ENCODE results near the gene AMACR. TPM values are rescaled to one million over a fixed set of nuclear protein-coding genes. Genes with fewer than 3 reads are reported as not detected.

The AMACR gene
- total and polyA plus RNA-seq, 2 of the 8 experiments (the other 6 are each of a cell fraction or from before 2014, with no cell fraction given): 9.1 to 12.6 TPM

DNA sequence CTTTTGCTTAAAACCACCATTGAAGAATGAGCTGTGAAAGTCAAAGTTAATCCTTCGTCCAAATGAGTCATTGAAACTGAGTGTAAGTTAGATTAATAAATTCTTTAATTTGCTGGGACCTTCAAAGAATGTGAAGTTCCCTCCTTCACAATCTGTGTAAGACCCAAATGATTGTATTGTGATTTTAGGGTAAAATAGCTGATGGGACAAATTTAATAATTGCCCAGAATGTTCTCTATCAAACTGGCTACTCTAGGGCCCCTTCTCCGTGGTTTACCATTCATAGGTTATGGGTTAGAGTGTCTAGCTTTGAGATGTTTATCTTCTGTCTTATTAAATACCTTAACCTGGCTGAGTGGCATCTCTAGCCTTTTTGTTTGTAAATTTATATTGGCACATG is 23.3 kb upstream of the AMACR start:
- no peaks in the 10 kb centered on the region for H3K27me3 ChIP-seq (replicated peaks in 1 of 4; ENCODE audit: control insufficient read depth in 3 of 4, extremely low read depth in 1 of 4, insufficient read depth in 3 of 4, low read length in 3 of 4)
- H3K4me3 ChIP-seq (ENCODE audit: extremely low read depth in 1 of 4, insufficient read depth in 2 of 4, low read depth in 3 of 4, low read length in 4 of 4): no peak overlapping the region
- no peaks in the 10 kb centered on the region for H4K20me1 ChIP-seq (replicated peaks in 1 of 2; ENCODE audit: control insufficient read depth in 1 of 2, insufficient read depth in 2 of 2, low read length in 2 of 2)
- no peak overlapping the region for H2AFZ ChIP-seq (ENCODE audit: low read length)
- H2AK5ac ChIP-seq (ENCODE audit: low read depth, low read length): no peak overlapping the region
- no peak overlapping the region for H2BK20ac ChIP-seq (ENCODE audit: low read length)
- H4K91ac ChIP-seq (replicated peaks; ENCODE audit: insufficient read length, low read length): no peak overlapping the region
- no peak overlapping the region for H3K27ac ChIP-seq (ENCODE audit: low read depth, low read length)
- H3K9ac ChIP-seq (replicated peaks in 1 of 4; ENCODE audit: extremely low read depth in 1 of 4, low read depth in 3 of 4, low read length in 3 of 4): no peak overlapping the region
- H4K5ac ChIP-seq (ENCODE audit: insufficient read length, low read depth, low read length): no peak overlapping the region
- FAIRE-seq: no peak
- H3K56ac ChIP-seq (replicated peaks; ENCODE audit: insufficient read length, low read depth, low read length): no peak overlapping the region
- no peak overlapping the region for H3K4ac ChIP-seq (replicated peaks; ENCODE audit: insufficient read length, low read depth, low read length)
- no peaks in the 10 kb centered on the region for H3K4me1 ChIP-seq (replicated peaks in 1 of 4; ENCODE audit: control insufficient read depth in 3 of 4, insufficient read depth in 4 of 4, low read length in 3 of 4)
- POLR2A ChIA-PET (ENCODE audit: partially characterized antibody): interaction anchor here (1.6 kb wide), 1 partner anchor 23 kb away, joined by 5 read pairs; the partner anchor contains the start of gene AMACR
- H3K4me2 ChIP-seq (ENCODE audit: insufficient read depth in 1 of 2, low read depth in 2 of 2, low read length in 2 of 2): no peak overlapping the region
- no peaks in the 10 kb centered on the region for H3K79me1 ChIP-seq (ENCODE audit: low read depth, low read length)
- CTCF ChIA-PET (ENCODE audit: partially characterized antibody): interaction anchor here (0.6 to 0.8 kb wide), 2 partner anchors 14 to 33 kb away, joined by 3 read pairs; no protein-coding TSS in a partner anchor
- no peak overlapping the region for H2BK15ac ChIP-seq (ENCODE audit: low read length)
- no peak overlapping the region for H3K23ac ChIP-seq (ENCODE audit: insufficient read length)
- H3K79me2 ChIP-seq (ENCODE audit: control insufficient read depth in 1 of 2, insufficient read depth in 2 of 2, low read length in 2 of 2): no peaks in the 10 kb centered on the region
- no peaks in the 10 kb centered on the region for H3K9me3 ChIP-seq (ENCODE audit: insufficient read depth in 2 of 2, low read depth in 1 of 2, low read length in 1 of 2)
- no peak overlapping the region for H2BK5ac ChIP-seq (ENCODE audit: low read depth, low read length)
- no peak for DNase-seq (ENCODE audit: low read depth in 1 of 2, low spot score in 2 of 2)
- no peak overlapping the region for H3K18ac ChIP-seq (ENCODE audit: extremely low read depth, low read length)
- no peaks in the 10 kb centered on the region; a peak in 1 of 8 replicates for H3K36me3 ChIP-seq (ENCODE audit: control insufficient read depth in 2 of 4, insufficient read depth in 4 of 4, low read length in 3 of 4)
- no peak overlapping the region for H3K14ac ChIP-seq (ENCODE audit: insufficient read length)
- 85% methylated on average over 2 of the region's 2 CpGs; no CpG with 5 or more reads in 1 of the 2 experiments for WGBS, 2 experiments (ENCODE audit: extremely low coverage in 1 of 2, insufficient coverage in 1 of 2, insufficient read length in 1 of 2, insufficient replicate concordance in 2 of 2, low coverage in 1 of 2, low lambda C conversion rate in 2 of 2, missing lambda C conversion rate in 1 of 2)
- no peaks in the 10 kb centered on the region for H3K23me2 ChIP-seq (ENCODE audit: low read depth, low read length)
- H4K8ac ChIP-seq (ENCODE audit: extremely low read depth, insufficient read depth, low read length): no peak overlapping the region
- no peak overlapping the region for H2BK120ac ChIP-seq (replicated peaks; ENCODE audit: low read depth, low read length)
- H2BK12ac ChIP-seq (ENCODE audit: low read depth, low read length): no peak overlapping the region
- TF ChIP-seq CEBPB (IDR thresholded peaks at IDR 0.05; ENCODE audit: low read depth, low read length) (no peak), TBP (IDR thresholded peaks at IDR 0.05; ENCODE audit: low read depth, low read length) (no peak), PHF8 (conservative IDR thresholded peaks at IDR 0.05; ENCODE audit: low read depth, low read length) (no peak), POU5F1 (IDR thresholded peaks at IDR 0.05; ENCODE audit: low read depth, low read length) (no peak), JUND (IDR thresholded peaks at IDR 0.05; ENCODE audit: low read length) (no peak), SIRT6 (IDR thresholded peaks at IDR 0.05; ENCODE audit: low read length) (no peak), SAP30 (IDR thresholded peaks at IDR 0.05; ENCODE audit: insufficient read depth, insufficient replicate concordance, low read length) (no peak), GABPA (IDR thresholded peaks at IDR 0.05; ENCODE audit: borderline replicate concordance, insufficient read depth, low read length) (no peak), BCL11A (IDR thresholded peaks at IDR 0.05; ENCODE audit: low read depth in 2 of 2, low read length in 2 of 2) (no peak)
- TF ChIP-seq, protein P1, sequence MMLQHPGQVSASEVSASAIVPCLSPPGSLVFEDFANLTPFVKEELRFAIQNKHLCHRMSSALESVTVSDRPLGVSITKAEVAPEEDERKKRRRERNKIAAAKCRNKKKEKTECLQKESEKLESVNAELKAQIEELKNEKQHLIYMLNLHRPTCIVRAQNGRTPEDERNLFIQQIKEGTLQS (IDR thresholded peaks at IDR 0.05; ENCODE audit: insufficient read depth, low read depth, low read length): no peak
- TF ChIP-seq, protein P2, sequence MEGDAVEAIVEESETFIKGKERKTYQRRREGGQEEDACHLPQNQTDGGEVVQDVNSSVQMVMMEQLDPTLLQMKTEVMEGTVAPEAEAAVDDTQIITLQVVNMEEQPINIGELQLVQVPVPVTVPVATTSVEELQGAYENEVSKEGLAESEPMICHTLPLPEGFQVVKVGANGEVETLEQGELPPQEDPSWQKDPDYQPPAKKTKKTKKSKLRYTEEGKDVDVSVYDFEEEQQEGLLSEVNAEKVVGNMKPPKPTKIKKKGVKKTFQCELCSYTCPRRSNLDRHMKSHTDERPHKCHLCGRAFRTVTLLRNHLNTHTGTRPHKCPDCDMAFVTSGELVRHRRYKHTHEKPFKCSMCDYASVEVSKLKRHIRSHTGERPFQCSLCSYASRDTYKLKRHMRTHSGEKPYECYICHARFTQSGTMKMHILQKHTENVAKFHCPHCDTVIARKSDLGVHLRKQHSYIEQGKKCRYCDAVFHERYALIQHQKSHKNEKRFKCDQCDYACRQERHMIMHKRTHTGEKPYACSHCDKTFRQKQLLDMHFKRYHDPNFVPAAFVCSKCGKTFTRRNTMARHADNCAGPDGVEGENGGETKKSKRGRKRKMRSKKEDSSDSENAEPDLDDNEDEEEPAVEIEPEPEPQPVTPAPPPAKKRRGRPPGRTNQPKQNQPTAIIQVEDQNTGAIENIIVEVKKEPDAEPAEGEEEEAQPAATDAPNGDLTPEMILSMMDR (IDR thresholded peaks at IDR 0.05; ENCODE audit: control extremely low read depth in 1 of 3, insufficient read depth in 1 of 3, low read depth in 1 of 3, low read length in 3 of 3): no peak

All from H1 (cell line).